NCI-H460 (cell line): ENCODE measurements around the gene GARIN6. TPM values are rescaled to one million over a fixed set of nuclear protein-coding genes. Genes with fewer than 3 reads are reported as not detected.
"Not testable (repeated sequence)": the region's sequence is repeated elsewhere in the genome, so short reads cannot be mapped to it uniquely, and the experiment has no call there.

Source experiments
- DNase-seq: peaks from one replicate; pipeline ENCODE4 v3.0.0-alpha.2; 2016; ENCODE audit warnings: low read depth; ENCODE audit errors: extremely low read depth
- polyA plus RNA-seq: library from polyadenylated mRNA; depleted of rRNA; stranded (reverse); fragments of >200 nt; gene quantifications from 2 replicates; pipeline ENCODE4 v1.2.3, GENCODE V29; 2014; cell fraction: nucleus; rRNA removed
- total RNA-seq: library from RNA; depleted of rRNA; stranded (reverse); fragments of >200 nt; shearing (Covaris generic); gene quantifications from 2 replicates; pipeline ENCODE4 v1.2.3, GENCODE V29; 2014; rRNA removed

GARIN6 gene
- total RNA-seq, result not detected in 2 replicates
- not detected in 2 replicates for polyA plus RNA-seq

GRCh38 chr12:99647453-99647852, at the start of gene GARIN6:
GARIN6 (plus strand) TSS chr12:99647753; CDS start chr12:99648175, 422 bp downstream.
- no peak for DNase-seq

DNA sequence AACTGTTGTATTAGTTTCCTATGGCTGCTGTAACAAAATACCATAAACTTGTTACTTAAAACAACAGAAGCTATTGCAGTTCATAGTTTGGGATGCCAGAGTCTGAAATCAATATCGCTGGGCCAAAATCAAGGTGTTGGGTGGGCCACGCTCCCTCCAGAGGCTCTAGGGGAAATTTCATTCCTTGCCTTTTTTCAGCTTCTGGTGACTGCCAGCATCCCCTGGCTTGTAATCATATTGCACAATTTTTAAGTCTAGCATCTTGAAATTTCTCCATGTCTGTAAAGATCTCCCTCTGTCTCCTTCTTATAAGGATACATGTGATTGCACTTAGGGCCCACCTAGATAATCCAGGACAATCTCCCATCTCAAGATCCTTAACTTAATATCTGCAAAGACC, 48.8 kb upstream of the GARIN6 start:
- DNase-seq, result no peak

DNA sequence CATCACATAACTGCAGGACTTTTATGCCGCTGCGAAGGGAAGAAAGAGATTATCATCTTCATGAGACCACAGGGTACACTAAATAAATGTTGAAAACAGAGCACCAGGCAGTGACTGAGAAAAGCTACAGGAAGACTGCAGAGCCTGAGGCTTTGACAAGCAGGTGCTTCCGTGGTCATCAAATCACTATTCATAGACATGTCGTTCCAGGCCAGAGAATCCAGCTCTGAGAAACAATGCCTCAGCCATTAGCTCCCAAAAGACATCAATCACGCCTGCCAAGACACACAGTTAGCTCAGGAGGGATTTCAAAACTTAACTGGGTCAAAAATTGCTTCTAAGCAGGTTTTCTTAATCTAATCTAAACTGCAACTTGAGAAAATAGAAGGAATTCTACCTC, 47.2 kb upstream of the GARIN6 start:
- DNase-seq, result no peak

GRCh38 chr12:99609455-99610181, 37.9 kb upstream of the GARIN6 start:
- no peak for DNase-seq

GRCh38 chr12:99611117-99611516, 36.4 kb upstream of the GARIN6 start:
- DNase-seq, result no peak

DNA sequence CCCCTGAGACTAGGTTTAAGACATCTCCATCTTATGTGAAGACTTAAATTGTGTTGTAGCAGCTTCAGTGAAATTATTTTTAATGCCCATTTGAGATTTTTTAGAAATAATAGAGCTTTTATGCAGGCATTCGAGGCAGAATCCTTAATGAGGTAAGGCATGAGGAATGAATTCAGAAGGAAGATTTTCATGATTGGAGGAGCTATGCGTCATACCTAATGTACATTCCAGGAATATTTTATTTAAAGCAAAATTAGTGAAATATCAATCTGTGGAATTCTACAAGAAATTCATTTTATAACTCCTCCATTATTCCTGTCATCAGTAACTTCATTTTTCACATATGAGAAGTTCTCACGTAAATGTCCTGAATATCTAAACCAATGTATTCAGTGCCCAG, 36.0 kb upstream of the GARIN6 start:
- no peak for DNase-seq

GRCh38 chr12:99618657-99619056, 28.9 kb upstream of the GARIN6 start:
- DNase-seq, result no peak

DNA sequence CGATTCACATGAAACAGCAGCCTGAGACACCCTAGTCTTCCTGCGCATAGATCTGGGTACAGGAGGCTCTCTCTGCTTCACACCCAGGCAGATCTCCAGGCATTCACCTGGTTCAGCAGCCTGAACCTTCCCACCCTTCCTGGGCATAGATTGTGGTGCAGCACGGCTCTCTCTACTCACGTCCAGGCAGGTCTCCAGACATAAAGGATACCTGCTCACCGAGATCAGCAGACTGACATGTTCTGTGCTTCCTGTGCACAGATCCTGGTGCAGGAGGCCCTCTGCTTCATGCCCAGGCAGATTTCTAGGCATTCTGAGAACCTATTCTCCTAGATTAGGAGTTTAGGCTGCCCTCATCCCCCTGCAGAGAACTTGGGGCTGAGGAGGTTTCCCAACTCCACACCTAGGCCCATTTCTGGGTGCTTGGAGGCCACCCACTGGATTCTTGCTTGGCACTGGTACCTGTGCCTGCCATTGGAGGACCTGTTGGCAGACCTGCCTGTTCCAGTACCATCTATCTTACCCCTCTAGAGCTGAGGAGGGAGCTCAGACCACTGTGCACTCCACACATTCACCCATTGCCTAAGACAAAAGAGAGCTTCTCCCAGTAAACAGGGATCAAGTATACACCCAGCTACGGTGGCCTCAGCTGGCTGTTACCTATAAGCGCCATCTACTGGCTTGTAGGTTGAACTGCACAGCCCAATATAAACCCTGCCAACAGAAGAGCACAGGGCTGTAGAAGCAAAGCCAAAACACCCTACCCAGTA, 28.0 kb upstream of the GARIN6 start:
- no peak for DNase-seq

DNA sequence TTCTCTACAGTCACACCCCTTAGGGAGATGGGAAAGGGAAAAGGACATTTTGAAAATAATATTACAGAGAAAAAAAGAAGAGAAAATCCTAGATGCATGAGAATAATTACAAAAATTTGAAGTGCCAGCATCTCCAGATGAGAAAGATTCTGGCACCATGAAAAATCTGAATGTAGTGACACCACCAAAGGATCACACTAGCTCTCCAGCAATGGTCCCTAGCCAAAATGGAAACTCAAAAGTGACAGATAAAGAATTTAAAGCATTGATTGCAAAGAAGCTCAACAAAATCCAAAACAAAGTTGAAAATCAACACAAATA, 27.4 kb upstream of the GARIN6 start:
- no peak for DNase-seq

- not testable (repeated sequence) for DNase-seq
Observed at GRCh38 chr12:99624591-99624990, 23.0 kb upstream of the GARIN6 start.

DNA sequence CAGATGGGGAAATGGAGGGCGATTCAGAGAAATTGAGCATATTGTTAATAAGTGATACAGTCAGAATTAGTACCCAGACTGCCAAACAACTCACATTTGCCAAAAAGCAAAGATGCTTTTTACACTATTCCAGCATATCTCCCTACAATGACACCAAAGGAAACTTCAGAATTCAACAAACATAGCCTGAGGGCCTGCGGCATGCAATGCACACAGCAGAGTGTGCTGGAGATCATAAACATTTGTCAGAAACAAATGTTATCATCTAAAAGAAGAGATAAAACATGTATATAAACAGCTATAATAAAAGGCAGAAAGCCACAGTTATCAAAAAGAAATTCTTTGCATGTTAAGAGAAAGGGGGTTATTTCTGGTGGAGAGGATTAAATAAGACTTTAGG, 20.1 kb upstream of the GARIN6 start:
- DNase-seq, result no peak

DNA sequence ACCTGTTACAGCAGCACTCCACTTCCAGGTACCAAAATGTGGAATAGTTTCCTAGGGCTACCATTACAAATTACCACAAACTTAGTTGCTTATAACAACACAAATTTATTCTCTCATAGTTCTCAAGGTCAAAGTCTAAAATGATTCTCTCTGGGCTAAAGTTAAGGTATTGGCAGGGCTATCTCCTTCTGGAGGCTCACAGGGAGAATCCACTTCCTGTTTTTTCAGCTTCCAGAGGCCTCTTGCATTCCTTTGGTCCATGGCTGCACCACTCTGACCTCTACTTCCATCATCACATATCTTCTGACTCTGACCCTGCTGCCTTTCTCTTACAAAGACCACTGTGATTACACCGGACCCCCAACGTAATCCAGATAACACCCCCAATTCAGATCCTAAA, 2.9 kb upstream of the GARIN6 start:
- no peak for DNase-seq

- DNase-seq, result no peak
Observed at GRCh38 chr12:99648183-99648582, 630 bp downstream of the GARIN6 start.

GRCh38 chr12:99649551-99649950, 2.0 kb downstream of the GARIN6 start:
- no peak for DNase-seq

GRCh38 chr12:99658671-99659349, 11.3 kb downstream of the GARIN6 start:
- DNase-seq, result no peak

- no peak for DNase-seq
Observed at GRCh38 chr12:99670635-99671034, 23.1 kb downstream of the GARIN6 start.

DNA sequence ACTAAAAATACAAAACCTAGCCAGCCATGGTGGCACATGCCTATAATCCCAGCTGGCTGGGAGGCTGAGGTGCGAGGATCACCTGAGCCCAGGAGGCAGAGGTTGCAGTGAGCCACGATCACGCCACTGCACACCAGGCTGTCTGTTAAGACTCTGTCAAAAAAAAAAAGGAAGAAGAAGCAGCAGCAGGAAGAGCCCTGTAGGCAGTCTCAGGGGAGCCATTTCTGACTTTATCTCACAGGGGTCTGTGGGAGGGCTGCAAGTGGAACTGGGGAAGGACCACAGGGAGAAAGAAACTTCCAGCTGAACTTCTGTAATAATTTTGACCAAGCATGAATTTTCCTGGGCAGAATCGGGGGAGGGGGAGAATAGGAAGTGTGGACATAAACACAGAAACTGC, 32.7 kb downstream of the GARIN6 start:
- no peak for DNase-seq

GRCh38 chr12:99686142-99686541, 38.6 kb downstream of the GARIN6 start:
- no peak for DNase-seq

DNA sequence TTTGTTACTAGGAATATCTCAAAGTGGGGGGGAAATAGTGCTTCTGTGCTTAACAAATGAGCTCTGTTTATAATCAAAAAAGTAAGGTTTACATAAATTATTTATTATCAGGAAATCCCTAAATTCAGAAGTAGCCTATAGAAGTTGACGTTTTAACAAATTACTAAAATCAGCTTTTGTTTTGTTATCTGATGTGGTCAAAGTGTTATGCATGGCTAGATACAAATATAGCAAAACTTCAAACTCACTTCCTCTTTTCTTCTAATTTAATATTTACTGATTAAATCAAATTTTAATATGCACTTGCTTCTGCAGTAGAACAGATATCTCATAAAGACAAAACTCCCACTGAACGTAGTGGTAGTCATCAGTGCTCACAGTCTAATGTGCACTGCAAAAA, 47.5 kb downstream of the GARIN6 start:
- DNase-seq, result no peak
